GM19328 (cell line): ENCODE measurements around the gene FCHO2.

Source experiments
- ATAC-seq: cut with Tn5 transposase; IDR thresholded peaks from one replicate; pipeline ENCODE4 v1.9.1; 2021; ENCODE audit warnings: mild to moderate bottlenecking, moderate library complexity; ENCODE audit not compliant: unreplicated experiment

FCHO2 gene

GRCh38 chr5:73131711-73132425 lies 176.0 kb downstream of the FCHO2 start:
- ATAC-seq: no peak

GRCh38 chr5:73132759-73133158 lies 176.9 kb downstream of the FCHO2 start:
- no peak for ATAC-seq

GRCh38 chr5:73135021-73135420 lies 179.2 kb downstream of the FCHO2 start:
- no peak for ATAC-seq

- no peak for ATAC-seq
Observed at GRCh38 chr5:73135429-73136054, 179.7 kb downstream of the FCHO2 start.

- no peak for ATAC-seq
Observed at GRCh38 chr5:73136055-73136562, 180.3 kb downstream of the FCHO2 start.

GRCh38 chr5:73137563-73138530 lies 182.0 kb downstream of the FCHO2 start:
- ATAC-seq: no peak

- no peak for ATAC-seq
Observed at GRCh38 chr5:73139485-73139884, 183.6 kb downstream of the FCHO2 start.
